Measurements from ENCODE around the gene PAPOLA. TPM values are rescaled to one million over a fixed set of nuclear protein-coding genes. Genes with fewer than 3 reads are reported as not detected.

Gene PAPOLA
- total RNA-seq, 1 experiment from 2014 or later, result 194 TPM

DNA sequence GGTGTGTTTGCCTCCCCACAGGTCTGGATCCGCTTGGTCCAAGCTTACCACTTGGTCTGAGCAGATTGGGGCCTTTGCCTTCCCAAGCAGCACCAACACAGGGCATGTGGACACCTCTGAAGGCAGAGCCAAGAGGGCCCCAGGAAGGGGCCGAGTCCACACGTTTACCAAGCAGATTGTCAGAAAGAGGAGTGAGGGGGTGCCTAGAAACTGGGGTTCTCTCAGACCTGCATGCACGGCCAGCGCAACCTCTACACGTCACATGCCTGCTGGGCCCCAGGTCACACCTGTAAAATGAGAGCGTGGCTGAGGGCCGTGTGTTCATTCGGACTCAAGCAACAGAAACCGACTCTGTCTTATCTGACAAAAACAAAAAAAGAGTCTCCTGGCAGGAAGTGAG lies 96.9 kb downstream of the PAPOLA start:
- Mint-ChIP-seq H3K27me3 (ENCODE audit: insufficient read depth, unreplicated experiment) (peaks cover 35% of the 10 kb centered on the region), H3K36me3 (ENCODE audit: insufficient read depth, unreplicated experiment) (no peaks in the 10 kb centered on the region), H3K4me3 (ENCODE audit: unreplicated experiment) (no peak overlapping the region), H3K9me3 (ENCODE audit: unreplicated experiment) (no peaks in the 10 kb centered on the region), H3K4me1 (ENCODE audit: insufficient read depth, unreplicated experiment) (no peaks in the 10 kb centered on the region), H3K27ac (ENCODE audit: low read depth, unreplicated experiment) (no peak overlapping the region)
- intact Hi-C loops (cut with micrococcal nuclease), result no loop called here
- ChIA-PET POLR2A (no interaction called here), CTCF (no interaction called here)
- BruUV-seq (replicated peaks), result no TSS peak
- no peak for DNase-seq (ENCODE audit: unreplicated experiment)
- TF ChIP-seq, protein P1, sequence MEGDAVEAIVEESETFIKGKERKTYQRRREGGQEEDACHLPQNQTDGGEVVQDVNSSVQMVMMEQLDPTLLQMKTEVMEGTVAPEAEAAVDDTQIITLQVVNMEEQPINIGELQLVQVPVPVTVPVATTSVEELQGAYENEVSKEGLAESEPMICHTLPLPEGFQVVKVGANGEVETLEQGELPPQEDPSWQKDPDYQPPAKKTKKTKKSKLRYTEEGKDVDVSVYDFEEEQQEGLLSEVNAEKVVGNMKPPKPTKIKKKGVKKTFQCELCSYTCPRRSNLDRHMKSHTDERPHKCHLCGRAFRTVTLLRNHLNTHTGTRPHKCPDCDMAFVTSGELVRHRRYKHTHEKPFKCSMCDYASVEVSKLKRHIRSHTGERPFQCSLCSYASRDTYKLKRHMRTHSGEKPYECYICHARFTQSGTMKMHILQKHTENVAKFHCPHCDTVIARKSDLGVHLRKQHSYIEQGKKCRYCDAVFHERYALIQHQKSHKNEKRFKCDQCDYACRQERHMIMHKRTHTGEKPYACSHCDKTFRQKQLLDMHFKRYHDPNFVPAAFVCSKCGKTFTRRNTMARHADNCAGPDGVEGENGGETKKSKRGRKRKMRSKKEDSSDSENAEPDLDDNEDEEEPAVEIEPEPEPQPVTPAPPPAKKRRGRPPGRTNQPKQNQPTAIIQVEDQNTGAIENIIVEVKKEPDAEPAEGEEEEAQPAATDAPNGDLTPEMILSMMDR (IDR thresholded peaks at IDR 0.05; ENCODE audit: unreplicated experiment), result no peak

DNA sequence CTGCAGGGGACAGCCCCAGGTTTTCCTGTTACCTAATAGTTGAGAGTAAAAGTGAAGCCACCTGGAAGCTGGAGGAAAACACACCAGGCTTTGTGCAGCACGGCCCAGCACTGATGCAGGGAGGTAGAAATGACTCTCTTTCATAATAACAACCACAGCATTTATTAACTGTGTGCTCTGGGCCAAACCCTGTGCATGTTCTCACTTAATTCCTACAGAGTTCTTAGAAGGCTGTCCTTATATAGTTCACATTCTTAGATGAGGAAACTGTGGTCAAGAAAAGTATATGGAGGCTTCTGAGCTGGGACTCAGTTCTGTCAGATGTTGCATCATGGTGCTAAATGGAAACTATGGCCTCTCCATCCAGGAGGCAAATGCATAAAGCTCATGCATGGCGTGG lies 100.0 kb downstream of the PAPOLA start:
- H3K36me3 Mint-ChIP-seq (ENCODE audit: insufficient read depth, unreplicated experiment), result no peaks in the 10 kb centered on the region
- no peaks in the 10 kb centered on the region for H3K4me1 Mint-ChIP-seq (ENCODE audit: insufficient read depth, unreplicated experiment)
- H3K27me3 Mint-ChIP-seq (ENCODE audit: insufficient read depth, unreplicated experiment), result peaks cover 36% of the 10 kb centered on the region
- H3K27ac Mint-ChIP-seq (ENCODE audit: low read depth, unreplicated experiment), result no peak overlapping the region
- ChIA-PET POLR2A (no interaction called here), CTCF (interaction anchor here (0.6 kb wide), 1 partner anchor 674 kb away, joined by 3 read pairs; no protein-coding TSS in a partner anchor)
- intact Hi-C loops (cut with micrococcal nuclease), result no loop called here
- H3K4me3 Mint-ChIP-seq (ENCODE audit: unreplicated experiment), result no peak overlapping the region
- DNase-seq (ENCODE audit: unreplicated experiment), result no peak
- TF ChIP-seq, protein P1 (IDR thresholded peaks at IDR 0.05; ENCODE audit: unreplicated experiment), result no peak
- no peaks in the 10 kb centered on the region for H3K9me3 Mint-ChIP-seq (ENCODE audit: unreplicated experiment)
- no TSS peak for BruUV-seq (replicated peaks)

DNA sequence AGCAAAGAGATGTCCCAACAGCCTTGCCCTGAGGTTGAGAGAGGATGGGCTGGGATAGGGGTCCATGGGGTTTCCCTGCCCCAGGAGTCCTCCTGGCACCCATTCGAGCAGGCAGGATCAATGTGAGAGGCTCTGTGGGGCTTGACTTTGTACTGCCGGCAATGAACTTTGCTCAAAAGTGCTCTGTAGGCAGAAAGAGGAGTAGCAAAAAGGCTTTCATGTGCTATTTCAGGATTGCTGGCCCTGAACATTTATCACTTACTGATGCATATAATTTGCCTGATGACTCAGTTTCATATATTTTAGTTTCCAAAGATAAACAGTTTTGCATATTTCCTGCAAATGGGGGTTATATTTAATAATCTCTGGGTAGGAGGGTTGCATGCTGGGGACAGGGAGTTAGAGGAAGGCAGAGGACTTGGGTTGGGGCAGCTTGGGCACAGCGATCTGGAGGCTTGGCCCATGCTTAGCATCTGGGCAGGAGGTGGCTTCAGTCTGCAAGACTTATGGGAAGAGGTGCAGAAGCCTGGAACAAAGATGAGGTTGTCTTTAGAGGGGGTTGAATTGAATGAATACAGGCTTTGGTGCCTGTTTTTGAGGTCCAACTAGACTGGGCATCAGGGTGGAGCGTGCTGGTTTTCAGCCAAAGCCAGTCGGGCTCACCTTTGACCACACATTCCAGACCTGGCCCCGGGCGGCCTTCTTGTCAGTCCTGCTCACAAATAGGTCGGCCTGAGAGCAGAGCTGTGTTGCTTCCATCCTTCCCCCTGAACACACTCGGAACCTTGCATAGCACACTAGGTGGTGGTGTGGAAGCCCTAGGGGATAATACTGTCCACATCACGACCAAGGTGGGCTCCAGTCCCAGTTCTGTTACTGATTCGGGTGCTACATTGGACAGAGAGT lies 101.4 kb downstream of the PAPOLA start:
- intact Hi-C loops (cut with micrococcal nuclease), result no loop called here
- no TSS peak for BruUV-seq (replicated peaks)
- TF ChIP-seq, protein P1 (IDR thresholded peaks at IDR 0.05; ENCODE audit: unreplicated experiment), result no peak
- H3K9me3 Mint-ChIP-seq (ENCODE audit: unreplicated experiment), result no peaks in the 10 kb centered on the region
- H3K4me1 Mint-ChIP-seq (ENCODE audit: insufficient read depth, unreplicated experiment), result no peaks in the 10 kb centered on the region
- H3K36me3 Mint-ChIP-seq (ENCODE audit: insufficient read depth, unreplicated experiment), result no peaks in the 10 kb centered on the region
- DNase-seq (ENCODE audit: unreplicated experiment), result no peak
- H3K4me3 Mint-ChIP-seq (ENCODE audit: unreplicated experiment), result no peak overlapping the region
- no peak overlapping the region for H3K27ac Mint-ChIP-seq (ENCODE audit: low read depth, unreplicated experiment)
- ChIA-PET POLR2A (no interaction called here), CTCF (no interaction called here)
- H3K27me3 Mint-ChIP-seq (ENCODE audit: insufficient read depth, unreplicated experiment), result peaks cover 36% of the 10 kb centered on the region

DNA sequence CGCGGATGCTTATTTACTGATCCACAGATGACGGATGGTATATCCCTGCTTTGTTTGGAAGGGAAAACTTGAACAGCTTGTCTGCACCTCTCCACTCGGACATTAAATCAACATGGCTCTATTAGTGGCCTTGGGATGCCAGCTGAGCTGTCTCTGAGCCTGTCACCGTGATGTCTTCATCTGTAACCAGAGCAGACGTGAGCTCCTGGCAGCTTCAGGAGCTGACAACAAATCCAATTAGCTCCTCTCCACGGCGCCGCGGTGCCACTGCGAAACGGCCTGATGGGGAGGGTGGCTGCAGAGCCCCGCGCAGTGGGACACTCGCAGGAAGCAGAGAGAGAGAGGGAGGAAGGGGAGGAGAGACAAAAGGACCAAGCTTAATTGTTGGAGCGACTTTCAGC lies 112.3 kb downstream of the PAPOLA start:
- H3K9me3 Mint-ChIP-seq (ENCODE audit: unreplicated experiment), result no peaks in the 10 kb centered on the region
- ChIA-PET POLR2A (no interaction called here), CTCF (no interaction called here)
- no peak for DNase-seq (ENCODE audit: unreplicated experiment)
- TF ChIP-seq, protein P1 (IDR thresholded peaks at IDR 0.05; ENCODE audit: unreplicated experiment), result no peak
- peaks cover 61% of the 10 kb centered on the region for H3K27me3 Mint-ChIP-seq (ENCODE audit: insufficient read depth, unreplicated experiment)
- no peaks in the 10 kb centered on the region for H3K4me1 Mint-ChIP-seq (ENCODE audit: insufficient read depth, unreplicated experiment)
- no TSS peak for BruUV-seq (replicated peaks)
- no peaks in the 10 kb centered on the region for H3K36me3 Mint-ChIP-seq (ENCODE audit: insufficient read depth, unreplicated experiment)
- H3K4me3 Mint-ChIP-seq (ENCODE audit: unreplicated experiment), result no peak overlapping the region
- intact Hi-C loops (cut with micrococcal nuclease), result no loop called here
- H3K27ac Mint-ChIP-seq (ENCODE audit: low read depth, unreplicated experiment), result no peak overlapping the region
